ENCODE data around the gene BTD. TPM values are rescaled to one million over a fixed set of nuclear protein-coding genes. Genes with fewer than 3 reads are reported as not detected.

Gene BTD
- total RNA-seq, 4 donors from 2014 or later: 7.7 to 16.6 (median 12.3) TPM

DNA sequence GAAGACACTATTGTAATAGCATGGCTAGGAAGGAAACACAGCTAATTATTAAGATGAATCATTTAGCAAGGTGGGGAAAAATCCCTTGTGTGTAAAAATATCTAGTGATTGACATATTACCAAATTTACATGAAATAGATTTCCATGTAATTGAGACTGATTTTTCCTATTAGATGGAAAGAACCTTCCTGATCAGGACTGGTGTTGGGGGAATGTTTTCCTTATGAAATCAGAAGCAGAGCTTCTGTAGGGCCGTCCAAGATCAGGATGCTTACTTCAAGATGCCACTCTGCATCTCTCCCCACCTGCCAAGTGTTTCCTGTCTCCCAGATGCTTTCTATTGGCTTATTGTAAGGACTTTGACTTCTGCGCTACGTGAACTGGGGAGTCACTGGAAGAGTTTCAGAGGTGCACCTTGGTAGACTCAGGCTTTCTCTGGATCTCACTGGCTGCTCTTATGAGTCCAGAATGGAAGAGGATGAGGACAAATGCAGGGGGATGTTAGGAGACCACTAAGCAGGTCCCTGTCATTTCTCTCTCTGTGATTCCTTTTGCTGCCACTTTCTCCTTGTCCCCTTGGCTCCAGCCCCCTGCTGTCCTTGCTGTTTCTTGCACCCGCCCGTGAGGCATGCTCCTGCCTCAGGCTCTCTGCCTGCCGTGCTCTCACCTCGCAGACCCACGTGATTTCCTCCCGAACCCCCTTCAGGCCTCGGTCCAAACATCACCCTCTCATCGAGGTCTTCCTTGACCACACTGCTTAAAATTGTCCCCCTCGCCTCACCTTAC lies 30.1 kb downstream of the BTD start:
- H3K27me3 ChIP-seq: no peaks in the 10 kb centered on the region
- intact Hi-C loops (cut with DNase I): loop anchor here (5.0 kb wide), 1 partner anchor 181 kb away; no protein-coding TSS in a partner anchor
- 83 to 86% methylated on average over 10 to 12 of the region's 12 CpGs for WGBS, 2 donors
- no peak overlapping the region for H3K4me3 ChIP-seq
- DNase-seq: no peak
- H3K9me3 ChIP-seq: no peaks in the 10 kb centered on the region
- peak overlapping the region in 1 of 4 donors; percentile 32 for H3K27ac ChIP-seq
- H3K36me3 ChIP-seq: no peaks in the 10 kb centered on the region
- H3K4me1 ChIP-seq: peaks cover 18 to 45% (median 34%) of the 10 kb centered on the region in 3 donors
- TF ChIP-seq, protein P1, sequence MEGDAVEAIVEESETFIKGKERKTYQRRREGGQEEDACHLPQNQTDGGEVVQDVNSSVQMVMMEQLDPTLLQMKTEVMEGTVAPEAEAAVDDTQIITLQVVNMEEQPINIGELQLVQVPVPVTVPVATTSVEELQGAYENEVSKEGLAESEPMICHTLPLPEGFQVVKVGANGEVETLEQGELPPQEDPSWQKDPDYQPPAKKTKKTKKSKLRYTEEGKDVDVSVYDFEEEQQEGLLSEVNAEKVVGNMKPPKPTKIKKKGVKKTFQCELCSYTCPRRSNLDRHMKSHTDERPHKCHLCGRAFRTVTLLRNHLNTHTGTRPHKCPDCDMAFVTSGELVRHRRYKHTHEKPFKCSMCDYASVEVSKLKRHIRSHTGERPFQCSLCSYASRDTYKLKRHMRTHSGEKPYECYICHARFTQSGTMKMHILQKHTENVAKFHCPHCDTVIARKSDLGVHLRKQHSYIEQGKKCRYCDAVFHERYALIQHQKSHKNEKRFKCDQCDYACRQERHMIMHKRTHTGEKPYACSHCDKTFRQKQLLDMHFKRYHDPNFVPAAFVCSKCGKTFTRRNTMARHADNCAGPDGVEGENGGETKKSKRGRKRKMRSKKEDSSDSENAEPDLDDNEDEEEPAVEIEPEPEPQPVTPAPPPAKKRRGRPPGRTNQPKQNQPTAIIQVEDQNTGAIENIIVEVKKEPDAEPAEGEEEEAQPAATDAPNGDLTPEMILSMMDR (IDR thresholded peaks at IDR 0.05): no peak
- TF ChIP-seq POLR2A (IDR thresholded peaks at IDR 0.05): no peak

DNA sequence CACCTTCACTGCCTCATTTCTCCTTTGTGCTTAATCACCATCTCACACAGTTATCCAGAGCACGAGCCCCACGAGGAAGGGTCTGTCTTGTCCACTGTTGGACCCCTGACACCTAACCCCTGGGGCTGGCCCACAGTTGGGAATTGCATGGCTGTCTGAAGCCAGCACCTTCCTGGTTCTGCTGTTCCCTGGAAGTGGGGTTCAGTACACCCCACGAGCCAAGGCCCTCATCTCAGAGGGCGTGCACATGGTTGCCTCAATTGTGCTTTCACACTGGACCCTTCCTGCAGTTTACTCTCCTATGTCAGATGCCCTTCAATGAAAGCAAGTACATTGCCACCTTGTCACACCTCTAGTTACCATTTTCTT lies 30.7 kb downstream of the BTD start:
- no peaks in the 10 kb centered on the region for H3K9me3 ChIP-seq
- no peak for DNase-seq
- no peaks in the 10 kb centered on the region for H3K36me3 ChIP-seq
- 92 to 100% methylated on average over 2 to 3 of the region's 4 CpGs for WGBS, 2 donors
- no peak for TF ChIP-seq POLR2A (IDR thresholded peaks at IDR 0.05)
- TF ChIP-seq, protein P1 (IDR thresholded peaks at IDR 0.05): no peak
- H3K4me3 ChIP-seq: no peak overlapping the region
- H3K27ac ChIP-seq: no peak overlapping the region
- intact Hi-C loops (cut with DNase I): loop anchor here (5.0 kb wide), 1 partner anchor 180 kb away; no protein-coding TSS in a partner anchor
- H3K4me1 ChIP-seq: peaks cover 20 to 50% (median 38%) of the 10 kb centered on the region in 3 donors
- H3K27me3 ChIP-seq: no peaks in the 10 kb centered on the region

DNA sequence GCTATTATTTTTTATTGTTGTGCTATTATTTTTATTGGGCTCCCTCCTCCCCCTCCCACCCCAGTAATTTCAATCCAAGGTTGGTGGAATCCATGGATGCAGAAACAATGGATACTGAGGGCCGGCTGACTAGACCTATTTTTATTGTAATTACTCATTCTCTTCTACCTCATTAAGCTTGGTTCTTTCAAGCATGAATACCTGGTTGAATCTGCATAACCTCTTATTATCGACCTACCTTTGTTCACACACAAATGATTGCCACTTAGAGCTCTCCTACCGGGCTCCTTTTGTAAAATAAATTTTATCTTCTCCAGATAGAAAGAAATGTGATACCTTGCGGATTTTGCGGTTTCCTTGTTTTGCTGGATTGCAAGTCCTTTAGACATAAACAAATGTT lies 31.6 kb downstream of the BTD start:
- intact Hi-C loops (cut with DNase I): loop anchor here (5.0 kb wide), 1 partner anchor 179 kb away; no protein-coding TSS in a partner anchor
- H3K4me3 ChIP-seq: no peak overlapping the region
- no peak for TF ChIP-seq POLR2A (IDR thresholded peaks at IDR 0.05)
- TF ChIP-seq, protein P1 (IDR thresholded peaks at IDR 0.05): no peak
- no peaks in the 10 kb centered on the region for H3K36me3 ChIP-seq
- 80 to 88% methylated on average over 5 of the region's 5 CpGs for WGBS, 2 donors
- H3K9me3 ChIP-seq: no peaks in the 10 kb centered on the region
- H3K4me1 ChIP-seq: peaks cover 20 to 54% (median 38%) of the 10 kb centered on the region in 3 donors
- DNase-seq: no peak
- H3K27me3 ChIP-seq: no peaks in the 10 kb centered on the region
- H3K27ac ChIP-seq: peak overlapping the region in 1 of 4 donors; percentile 73

DNA sequence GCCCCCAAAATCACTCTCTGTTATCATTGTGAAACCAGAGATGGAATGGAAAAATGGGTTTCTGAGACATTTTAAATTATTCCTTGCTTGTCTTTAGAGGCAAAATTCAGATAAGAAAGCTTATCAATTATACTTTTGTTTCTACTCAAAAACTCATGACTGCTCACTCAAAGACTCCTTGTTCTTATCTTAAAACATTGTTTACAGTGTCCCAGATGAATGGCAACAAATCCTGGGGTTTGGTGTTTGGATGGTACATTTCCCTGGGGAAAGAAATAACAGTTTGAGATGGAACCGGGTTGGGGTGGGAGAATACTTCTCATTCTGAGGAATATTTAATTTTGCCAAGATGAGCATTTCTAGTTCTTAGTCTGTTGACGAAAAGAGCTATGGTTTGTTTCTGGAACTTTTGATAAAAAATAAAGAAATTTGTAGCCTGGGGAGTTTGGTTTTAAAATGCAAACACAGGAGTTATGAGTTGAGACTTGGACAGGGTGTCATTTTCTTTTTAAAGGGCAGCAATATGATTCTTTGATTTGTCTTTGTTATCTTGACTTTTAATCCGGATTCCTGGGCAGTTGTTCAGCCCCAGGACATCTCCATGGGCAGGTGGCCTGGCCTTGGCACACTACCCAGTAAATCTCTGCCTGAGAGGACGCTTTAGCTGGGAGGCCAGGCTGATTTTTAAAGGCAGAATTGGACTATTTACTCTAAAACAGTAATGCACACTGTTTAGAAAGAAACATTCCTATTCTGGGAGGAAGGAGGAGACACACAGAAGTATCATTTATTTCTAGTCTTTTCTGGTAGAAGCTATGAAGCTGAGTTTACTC lies 32.4 kb downstream of the BTD start:
- no peaks in the 10 kb centered on the region for H3K27me3 ChIP-seq
- H3K4me3 ChIP-seq: no peak overlapping the region
- peaks cover 20 to 54% (median 38%) of the 10 kb centered on the region in 3 donors for H3K4me1 ChIP-seq
- DNase-seq: no peak
- H3K36me3 ChIP-seq: no peaks in the 10 kb centered on the region
- no peak for TF ChIP-seq POLR2A (IDR thresholded peaks at IDR 0.05)
- TF ChIP-seq, protein P1 (IDR thresholded peaks at IDR 0.05): no peak
- no peaks in the 10 kb centered on the region for H3K9me3 ChIP-seq
- WGBS, 2 donors: 36 to 44% methylated on average over 4 of the region's 4 CpGs
- peak overlapping the region in 3 of 4 donors; percentile 55 to 73 (median 72) for H3K27ac ChIP-seq
- intact Hi-C loops (cut with DNase I): loop anchor here (5.0 kb wide), 1 partner anchor 178 kb away; no protein-coding TSS in a partner anchor

All from esophagus squamous epithelium (tissue), 5 donors.